GM21619 (cell line): ENCODE results near the gene SIPA1L3.
"Not testable (repeated sequence)": the region's sequence is repeated elsewhere in the genome, so short reads cannot be mapped to it uniquely, and the experiment has no call there.

Source experiments
- ATAC-seq: cut with Tn5 transposase; IDR thresholded peaks from one replicate; pipeline ENCODE4 v1.9.1; 2021; ENCODE audit not compliant: unreplicated experiment

SIPA1L3 gene

DNA sequence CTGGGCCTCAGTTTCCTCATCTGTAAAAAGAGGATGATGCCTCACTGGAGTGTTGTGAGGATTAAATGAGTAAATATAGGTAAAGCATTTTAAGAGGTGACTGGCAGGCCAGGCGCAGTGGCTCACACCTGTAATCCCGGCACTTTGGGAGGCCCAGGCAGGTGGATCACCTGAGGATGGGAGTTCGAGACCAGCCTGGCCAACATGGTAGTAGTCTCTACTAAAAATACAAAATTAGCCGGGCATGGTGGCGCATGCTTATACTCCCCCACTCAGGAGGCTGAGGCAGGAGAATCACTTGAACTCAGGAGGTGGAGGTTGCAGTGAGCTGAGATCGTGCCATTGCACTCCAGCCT is 317.8 kb downstream of the SIPA1L3 start:
- not testable (repeated sequence) for ATAC-seq

GRCh38 chr19:38227287-38228004 is 320.4 kb downstream of the SIPA1L3 start:
- no peak for ATAC-seq

DNA sequence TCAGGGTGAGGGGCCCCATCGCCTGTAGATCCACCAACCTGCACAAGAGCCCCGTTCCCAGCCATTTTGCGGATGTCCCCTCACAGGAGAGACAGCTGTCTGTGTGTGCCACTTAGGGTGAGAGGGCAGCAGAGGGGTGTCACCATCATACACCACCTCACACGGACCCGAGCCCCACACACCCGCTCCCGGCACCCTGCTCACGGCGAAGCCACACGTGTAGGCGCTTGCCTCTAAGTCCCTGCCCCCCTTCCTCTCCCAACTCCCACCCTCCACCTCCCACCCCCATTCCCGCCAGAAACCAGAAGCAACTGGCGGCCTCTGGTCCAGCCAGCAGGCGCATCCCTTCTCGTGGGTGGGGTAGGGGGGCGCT is 321.0 kb downstream of the SIPA1L3 start:
- ATAC-seq, result no peak

GRCh38 chr19:38228491-38229439 is 321.8 kb downstream of the SIPA1L3 start:
- ATAC-seq, result no peak

- peak; percentile 80 for ATAC-seq
These were observed 322.6 kb downstream of the SIPA1L3 start for GRCh38 chr19:38229585-38230073.

DNA sequence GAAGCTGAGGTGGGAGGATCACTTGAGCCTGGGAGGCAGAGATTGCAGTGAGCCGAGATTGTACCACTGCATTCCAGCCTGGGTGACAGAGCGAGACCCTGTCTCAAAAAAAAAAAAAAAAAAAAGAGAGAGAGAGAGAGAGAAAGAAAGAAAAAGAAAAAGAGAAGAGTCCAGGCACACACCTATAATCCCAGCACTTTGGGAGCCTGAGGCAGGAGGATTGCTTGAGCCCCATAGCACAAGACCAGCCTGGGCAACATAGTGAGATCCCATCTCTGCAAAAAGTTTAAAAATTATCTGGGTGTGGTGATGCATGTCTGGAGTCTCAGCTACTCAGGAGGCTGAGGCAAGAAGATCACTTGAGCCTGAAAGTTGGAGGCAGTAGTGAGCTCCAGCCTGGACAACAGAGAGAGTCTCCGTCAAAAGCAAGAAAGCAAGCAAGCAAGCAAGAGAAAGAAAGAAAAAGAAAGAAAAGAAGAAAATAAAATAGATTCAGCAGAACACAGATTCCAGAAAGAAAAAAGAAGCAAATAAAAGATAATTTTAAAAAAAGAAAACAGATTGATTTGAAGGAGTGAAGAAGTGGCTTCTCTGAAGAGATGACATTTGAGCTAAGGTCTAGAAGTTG is 323.6 kb downstream of the SIPA1L3 start:
- ATAC-seq, result not testable (repeated sequence)

DNA sequence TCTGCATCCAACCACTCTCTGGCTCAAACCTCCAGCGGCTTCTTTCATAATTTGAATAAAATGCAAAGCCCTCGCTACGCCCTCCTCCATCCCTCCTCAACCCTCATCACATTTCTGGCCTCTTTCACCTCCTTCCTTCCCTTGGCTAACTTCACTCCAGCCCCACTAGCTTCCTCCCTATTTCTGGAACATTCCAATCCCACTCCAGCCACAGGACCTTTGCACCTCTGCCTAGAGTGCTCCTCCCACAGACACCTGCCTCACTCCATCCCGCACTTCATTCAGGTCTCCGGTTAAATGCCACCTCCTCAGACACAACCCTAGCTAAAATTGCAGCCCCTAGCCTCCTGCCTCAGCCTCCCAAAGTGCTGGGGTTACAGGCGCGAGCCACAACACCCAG is 324.9 kb downstream of the SIPA1L3 start:
- no peak for ATAC-seq

DNA sequence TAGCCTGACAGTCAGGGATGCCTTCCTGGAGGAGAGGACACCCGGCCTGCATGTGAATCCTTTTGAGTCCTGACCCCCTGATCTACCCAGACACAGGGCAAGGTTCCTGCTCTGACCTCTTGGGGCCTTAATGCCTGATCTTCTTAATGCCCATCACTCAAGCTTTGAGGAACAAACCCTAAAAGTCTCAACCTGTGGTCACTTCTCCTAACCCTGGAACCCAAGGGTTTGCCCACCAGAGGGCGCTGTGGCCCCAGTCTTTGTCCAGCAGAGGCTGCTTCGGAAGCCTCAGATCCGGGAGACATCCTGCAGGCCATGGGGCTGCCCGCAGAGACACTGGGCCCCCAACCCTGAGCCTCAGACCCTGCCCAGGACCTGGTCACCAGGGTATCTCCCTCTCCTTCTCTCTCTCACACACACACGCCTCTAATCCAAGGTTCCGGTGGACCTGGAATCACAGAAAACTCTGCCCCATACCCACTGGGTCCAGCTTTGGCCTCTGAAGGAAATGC is 326.8 kb downstream of the SIPA1L3 start:
- ATAC-seq, result no peak

DNA sequence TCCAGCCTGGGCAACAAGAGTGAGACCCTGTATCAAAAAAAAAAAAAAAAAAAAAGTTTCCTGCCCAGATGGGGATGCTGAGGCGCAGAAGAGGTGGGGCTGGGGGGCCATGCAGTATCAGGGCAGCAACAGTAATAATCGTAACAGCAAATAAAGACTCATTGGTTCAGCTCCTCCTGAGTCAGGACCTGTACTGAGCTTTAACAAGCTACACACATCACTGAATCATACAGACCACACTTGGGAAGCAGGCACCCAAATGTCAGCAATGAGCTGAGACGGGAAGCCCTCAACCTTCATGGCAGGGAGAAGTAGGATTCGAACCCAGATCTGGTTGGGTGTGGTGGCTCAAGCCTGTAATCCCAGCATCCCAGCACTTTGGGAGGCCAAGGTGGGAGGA is 327.6 kb downstream of the SIPA1L3 start:
- ATAC-seq, result no peak

GRCh38 chr19:38239816-38240215 is 332.8 kb downstream of the SIPA1L3 start:
- ATAC-seq, result no peak

GRCh38 chr19:38243279-38243673 is 336.3 kb downstream of the SIPA1L3 start:
- no peak for ATAC-seq

DNA sequence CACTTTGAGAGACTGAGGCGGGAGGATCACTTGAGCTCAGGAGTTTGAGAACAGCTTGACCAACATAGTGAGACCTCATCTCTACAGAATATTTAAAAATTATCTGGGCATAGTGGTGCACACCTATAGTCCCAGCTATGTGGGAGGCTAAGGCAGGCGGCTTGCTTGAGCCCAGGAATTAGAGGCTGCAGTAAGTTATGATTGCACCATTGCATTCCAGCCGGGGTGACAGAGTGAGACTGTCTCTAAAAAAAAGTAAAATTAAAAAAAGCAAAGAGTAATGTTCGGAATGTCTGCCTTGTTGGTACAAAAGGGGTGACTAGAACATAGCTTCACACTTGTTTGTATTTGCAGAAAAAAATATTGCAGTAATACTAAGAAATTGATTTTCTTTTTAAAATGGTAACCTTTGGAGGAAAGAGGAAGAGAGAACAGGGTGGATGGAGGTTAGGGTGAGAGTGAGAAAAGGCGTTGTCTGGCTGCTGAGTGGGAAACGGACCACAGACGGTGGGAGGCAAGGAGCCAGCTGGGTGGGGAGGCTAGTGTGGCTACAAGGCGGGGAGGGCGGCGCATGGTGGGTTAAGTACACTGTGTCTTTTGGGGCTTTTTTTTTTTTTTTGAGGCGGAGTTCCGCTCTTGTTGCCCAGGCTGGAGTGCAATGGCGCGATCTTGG is 339.0 kb downstream of the SIPA1L3 start:
- no peak for ATAC-seq

GRCh38 chr19:38247126-38247525 is 340.1 kb downstream of the SIPA1L3 start:
- ATAC-seq, result no peak

DNA sequence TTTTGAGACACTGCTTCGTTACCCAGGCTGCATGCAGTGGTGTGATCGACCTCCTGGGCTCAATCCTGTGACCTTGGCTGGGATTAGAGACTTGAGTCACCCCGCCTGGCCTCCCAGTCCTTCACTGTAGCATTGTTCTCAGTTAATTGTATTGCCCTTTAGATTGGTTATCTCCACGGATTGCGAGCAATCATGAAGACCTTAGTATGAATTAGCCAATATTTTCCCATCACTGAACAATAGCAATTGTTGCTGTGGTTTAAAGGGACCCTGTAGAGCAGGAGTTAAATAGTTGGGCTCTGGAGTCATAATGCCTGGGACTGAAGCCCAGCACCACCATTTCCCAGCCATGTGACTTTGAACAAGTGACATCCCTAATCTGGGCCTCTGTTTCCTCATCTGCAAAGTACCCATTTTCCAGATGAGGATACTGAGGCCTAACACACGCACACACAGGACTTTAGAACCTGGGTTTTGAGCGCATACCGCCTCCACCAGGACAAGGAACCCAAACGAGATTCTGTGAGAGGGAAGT is 340.8 kb downstream of the SIPA1L3 start:
- no peak for ATAC-seq

DNA sequence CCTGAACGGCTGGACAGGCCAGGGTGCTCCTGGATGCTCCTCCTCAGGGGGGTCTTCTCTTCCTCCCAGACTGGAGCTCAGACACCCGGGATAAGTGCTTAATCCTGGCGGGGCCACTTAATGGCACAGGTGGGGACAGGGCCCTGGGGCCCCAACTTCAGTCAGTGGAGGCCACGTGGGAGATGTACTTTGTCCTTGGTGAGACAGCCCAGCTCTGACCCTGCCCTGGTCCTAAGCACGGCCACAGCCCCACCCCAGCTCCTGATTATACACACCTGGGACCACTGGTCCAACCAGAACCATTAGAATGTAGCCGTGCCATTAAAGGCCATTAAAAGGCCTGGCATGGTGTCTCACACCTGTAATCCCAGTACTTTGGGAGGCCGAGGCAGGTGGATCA is 341.4 kb downstream of the SIPA1L3 start:
- ATAC-seq, result no peak

GRCh38 chr19:38250428-38250820 is 343.4 kb downstream of the SIPA1L3 start:
- no peak for ATAC-seq

GRCh38 chr19:38250821-38251563 is 344.0 kb downstream of the SIPA1L3 start:
- ATAC-seq, result no peak

- ATAC-seq, result no peak
These were observed 344.6 kb downstream of the SIPA1L3 start for GRCh38 chr19:38251564-38252051.

GRCh38 chr19:38252385-38252784 is 345.4 kb downstream of the SIPA1L3 start:
- no peak for ATAC-seq
